ENCODE results near the gene SS18.
"Not testable (repeated sequence)": the region's sequence is repeated elsewhere in the genome, so short reads cannot be mapped to it uniquely, and the experiment has no call there.

The SS18 gene, protein sequence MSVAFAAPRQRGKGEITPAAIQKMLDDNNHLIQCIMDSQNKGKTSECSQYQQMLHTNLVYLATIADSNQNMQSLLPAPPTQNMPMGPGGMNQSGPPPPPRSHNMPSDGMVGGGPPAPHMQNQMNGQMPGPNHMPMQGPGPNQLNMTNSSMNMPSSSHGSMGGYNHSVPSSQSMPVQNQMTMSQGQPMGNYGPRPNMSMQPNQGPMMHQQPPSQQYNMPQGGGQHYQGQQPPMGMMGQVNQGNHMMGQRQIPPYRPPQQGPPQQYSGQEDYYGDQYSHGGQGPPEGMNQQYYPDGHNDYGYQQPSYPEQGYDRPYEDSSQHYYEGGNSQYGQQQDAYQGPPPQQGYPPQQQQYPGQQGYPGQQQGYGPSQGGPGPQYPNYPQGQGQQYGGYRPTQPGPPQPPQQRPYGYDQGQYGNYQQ

DNA sequence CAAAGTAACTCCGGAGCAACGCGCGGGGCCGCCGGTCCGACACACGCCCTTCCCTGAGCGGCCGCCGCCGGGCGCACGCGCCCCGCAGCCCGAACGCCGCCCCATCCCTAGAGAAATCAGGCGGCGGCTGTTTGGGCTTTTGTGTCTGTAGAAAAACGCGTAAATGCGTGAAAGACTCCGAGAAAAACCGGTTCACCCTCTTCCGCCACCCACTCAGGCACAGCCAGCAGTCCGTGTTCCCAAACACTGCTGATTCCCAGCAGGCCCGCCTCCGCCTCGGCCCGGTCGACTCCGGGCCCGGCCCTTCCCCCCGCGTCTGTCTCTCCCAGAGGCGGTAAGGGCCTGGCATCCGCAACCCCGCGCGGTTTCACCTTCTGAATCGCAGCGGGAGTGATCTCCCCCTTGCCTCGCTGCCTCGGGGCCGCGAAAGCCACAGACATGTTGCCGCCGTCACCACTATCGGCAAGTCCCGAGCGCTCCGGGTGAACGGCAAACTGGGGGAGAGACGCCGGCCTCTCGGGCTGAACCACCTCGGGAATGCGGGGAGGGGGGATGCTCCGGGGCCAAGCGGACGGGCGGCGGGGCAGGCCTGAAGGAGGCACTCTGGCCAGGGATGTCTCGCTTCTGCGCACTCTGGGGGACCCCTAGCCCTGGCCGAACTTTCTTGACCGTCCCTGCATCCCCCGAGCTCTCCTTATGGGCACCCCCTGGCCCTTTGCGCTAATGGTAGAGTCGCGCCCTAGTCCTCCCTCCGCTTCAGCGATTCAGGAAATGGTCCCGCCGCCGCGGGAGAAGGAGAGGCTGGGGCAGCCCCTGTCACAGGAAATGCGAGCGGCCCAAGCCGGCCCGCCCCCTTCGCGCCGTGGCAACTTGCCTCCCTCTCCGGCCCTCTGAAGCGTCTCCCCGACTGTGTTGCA lies at the start of gene SS18:
Gene SS18, minus strand, starts transcription at position 484 of the 917 bp plus-strand sequence. Its CDS starts 44 bp downstream, at position 440.
- peak; percentile 91 for DNase-seq (ENCODE audit: low spot score)

DNA sequence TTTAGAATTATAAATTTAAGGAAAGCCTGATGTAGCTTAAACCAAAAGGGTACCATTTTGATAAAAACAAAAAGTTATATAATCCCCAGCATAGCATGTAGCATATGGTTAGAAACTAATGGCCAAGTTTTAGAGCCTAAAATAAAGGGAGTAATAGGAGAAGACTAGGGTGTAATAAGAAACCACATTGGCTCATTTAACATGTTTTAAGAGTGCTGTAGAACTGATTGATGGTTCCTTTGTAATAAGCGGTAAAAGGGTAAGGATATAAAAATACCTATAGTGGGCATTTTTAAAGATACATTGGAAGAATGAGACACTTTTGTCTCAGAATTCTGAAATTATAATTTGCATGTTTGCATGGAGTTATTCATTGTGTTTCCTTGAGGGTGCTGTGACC lies 45.1 kb upstream of the SS18 start:
- DNase-seq (ENCODE audit: low spot score) = no peak

DNA sequence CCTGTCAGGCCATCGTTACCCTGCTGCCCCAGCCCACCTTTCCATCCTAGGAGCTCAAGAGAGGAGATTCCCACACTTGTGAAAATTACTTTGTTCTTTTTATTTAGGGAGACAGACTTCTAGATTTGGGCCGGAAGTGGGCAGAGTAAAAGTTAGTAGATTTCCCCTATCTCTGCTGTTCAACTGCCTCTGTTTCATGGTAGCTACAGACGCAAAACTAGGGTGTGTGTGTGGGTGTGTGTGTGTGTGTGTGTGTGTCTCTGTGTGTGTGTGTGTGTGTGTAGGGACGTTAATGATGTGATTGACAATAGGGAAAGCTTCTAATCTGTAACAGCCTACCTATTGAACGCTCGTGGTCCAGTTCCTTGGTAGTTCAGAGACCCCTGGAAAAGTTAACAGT lies 43.7 kb upstream of the SS18 start:
- no peak for DNase-seq (ENCODE audit: low spot score)

DNA sequence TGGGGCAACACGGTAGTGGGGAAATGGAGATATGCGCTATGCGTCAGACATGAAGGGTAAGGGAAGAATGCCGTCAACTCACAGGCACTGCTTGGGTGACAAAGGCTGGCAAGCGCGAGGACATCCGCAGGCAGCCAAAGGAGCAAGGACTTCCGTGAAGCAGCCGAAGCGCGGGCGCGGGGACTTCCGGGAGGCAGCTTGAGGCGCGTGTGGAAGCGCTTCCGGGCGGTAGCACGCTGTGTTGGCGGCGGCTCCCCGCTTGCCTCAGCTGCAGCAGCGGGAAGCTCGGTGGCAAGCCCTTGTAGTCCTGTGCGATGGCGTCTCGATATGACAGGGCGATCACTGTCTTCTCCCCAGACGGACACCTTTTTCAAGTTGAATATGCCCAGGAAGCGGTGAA lies 43.2 kb upstream of the SS18 start, which contains the start of gene PSMA8:
Gene PSMA8, plus strand, starts transcription at position 218 of the 400 bp plus-strand sequence. Its CDS starts 97 bp downstream, at position 315.
- DNase-seq (ENCODE audit: low spot score) = no peak

DNA sequence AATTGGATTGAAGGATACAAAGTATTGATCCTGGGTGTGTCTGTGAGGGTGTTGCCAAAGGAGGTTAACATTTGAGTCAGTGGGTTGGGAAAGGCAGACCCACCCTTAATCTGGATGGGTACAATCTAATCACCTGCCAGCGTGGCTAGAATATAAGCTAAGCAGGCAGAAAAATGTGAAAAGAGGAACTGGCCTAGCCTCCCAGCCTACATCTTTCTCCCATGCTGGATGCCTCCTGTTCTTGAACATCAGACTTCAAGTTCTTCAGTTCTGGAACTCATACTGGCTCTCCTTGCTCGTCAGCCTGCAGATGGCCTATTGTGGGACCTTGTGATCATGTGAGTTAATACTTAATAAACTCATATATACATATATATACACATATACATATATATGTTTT lies 37.8 kb upstream of the SS18 start:
- DNase-seq (ENCODE audit: low spot score) = not testable (repeated sequence)

DNA sequence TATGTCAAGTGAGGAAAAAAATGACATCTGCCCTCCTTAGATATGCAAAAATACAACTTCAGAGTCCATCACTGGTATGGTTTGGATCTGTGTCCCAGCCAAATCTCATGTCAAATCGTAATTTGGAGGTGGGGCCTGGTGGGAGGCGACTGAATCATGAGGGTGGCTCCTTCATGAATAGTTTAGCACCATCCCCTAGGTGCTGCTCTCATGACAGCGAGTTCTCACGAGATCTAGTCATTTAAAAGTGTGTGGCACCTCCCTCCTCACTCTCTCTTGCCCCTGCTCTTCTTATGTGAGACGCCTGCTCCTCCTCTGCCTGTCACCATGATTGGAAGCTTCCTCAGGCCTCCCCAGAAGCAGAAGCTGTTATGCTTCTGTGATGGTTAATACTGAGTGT lies 37.4 kb upstream of the SS18 start:
- DNase-seq (ENCODE audit: low spot score) = no peak

DNA sequence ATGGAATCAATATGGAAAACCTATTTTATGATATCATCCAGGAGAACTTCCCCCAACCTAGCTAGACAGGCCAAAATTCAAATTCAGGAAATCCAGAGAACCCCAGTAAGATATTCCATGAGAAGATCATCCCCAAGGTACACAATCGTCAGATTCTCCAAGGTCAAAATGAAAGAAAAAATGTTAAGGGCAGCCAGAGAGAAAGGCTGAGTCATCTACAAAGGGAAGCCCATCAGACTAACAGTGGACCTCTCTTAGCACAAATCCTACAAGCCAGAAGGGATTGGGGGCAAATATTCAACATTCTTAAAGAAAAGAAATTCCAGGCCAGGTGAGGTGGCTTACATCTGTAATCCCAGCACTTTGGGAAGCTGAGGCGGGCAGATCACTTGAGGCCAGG lies 31.6 kb upstream of the SS18 start:
- DNase-seq (ENCODE audit: low spot score) = not testable (repeated sequence)

DNA sequence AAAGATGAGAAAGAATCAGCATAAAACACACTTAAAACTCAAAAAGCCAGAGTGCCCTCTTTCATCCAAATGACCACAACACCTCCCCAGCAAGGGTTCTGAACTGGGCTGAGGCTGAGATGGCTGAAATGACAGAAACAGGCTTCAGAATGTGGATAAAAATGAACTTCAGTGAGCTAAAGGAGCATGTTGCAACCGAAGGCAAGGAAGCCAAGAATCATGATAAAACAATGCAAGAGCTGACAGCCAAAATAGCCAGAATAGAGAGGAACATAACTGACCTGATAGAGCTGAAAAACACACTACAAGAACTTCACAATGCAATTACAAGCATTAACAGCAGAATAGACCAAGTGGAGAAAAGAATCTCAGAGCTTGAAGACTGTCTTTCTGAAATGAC lies 31.1 kb upstream of the SS18 start:
- no peak for DNase-seq (ENCODE audit: low spot score)

DNA sequence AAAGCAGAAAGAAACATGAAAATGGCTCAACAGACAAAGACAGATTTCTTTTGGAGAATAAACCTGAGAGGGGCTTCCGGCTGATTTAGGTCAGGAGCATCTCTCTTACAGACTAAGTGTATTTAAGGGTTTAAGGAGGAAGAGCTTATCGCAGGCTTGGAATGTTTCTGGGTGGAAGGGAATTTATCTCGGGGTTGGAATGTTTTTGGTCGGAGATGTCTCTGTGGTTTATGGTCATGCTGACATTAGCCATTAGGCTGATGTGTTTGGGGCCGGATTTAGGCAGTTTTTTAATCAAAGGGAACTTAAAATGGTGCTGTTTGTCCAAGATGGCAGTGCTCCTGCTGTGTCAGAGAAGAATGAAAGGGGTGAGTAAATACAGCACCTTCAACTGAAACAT lies 28.8 kb upstream of the SS18 start:
- DNase-seq (ENCODE audit: low spot score) = no peak

DNA sequence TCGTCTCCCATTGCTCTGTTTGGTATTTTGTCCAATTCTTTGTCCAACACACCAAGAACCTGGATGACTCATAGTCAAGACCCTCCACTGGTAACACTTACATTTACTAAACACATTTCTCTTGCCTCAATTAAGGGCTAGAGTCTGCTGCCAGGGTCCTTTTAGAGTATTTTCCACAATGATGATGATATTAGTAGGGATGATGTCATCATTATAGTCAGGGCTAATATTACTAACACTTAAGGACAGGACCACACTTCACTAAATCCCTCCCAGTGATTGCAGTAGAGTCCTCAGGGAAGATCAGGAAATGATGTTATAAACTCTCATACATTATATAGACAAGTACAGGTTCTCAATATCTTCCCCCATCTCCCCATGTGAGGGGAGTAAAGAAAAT lies 13.6 kb upstream of the SS18 start:
- DNase-seq (ENCODE audit: low spot score) = no peak

DNA sequence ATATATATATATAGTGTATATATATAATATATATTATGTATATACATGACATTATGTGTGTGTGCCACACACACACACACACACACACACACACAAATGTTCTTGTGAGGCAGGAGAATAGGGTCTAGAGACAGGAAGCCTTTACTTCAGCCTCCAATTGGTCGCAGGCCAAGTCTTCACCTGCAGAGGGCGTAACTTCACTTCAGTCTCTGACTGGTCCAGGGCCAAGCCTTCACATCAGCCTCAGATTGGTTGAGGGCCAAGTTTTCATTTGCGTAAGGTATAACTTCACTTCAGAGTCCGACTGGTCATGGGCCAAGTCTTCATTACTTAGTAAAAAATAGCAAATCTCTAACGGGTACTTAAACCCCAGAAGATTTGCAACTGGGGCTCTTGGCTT lies 13.2 kb upstream of the SS18 start:
- no peak for DNase-seq (ENCODE audit: low spot score)

DNA sequence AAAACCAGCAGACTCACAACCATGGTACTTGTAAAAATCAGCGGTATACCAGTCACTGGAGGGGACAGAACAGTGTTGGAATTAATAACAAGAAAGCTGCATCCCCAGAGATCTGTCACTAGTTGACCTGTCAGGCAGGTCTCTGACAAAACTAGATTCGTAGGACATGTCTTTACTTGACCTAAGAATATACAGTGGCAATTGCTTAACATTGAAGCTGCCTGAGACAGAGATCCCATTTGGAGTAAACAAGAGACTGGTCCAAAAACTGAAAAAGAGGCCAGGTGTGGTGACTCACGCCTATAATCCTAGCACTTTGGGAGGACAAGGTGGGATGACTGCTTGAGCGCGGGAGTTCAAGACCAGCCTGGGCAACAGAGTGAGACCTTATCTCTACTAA lies 7.2 kb upstream of the SS18 start:
- DNase-seq (ENCODE audit: low spot score) = no peak

DNA sequence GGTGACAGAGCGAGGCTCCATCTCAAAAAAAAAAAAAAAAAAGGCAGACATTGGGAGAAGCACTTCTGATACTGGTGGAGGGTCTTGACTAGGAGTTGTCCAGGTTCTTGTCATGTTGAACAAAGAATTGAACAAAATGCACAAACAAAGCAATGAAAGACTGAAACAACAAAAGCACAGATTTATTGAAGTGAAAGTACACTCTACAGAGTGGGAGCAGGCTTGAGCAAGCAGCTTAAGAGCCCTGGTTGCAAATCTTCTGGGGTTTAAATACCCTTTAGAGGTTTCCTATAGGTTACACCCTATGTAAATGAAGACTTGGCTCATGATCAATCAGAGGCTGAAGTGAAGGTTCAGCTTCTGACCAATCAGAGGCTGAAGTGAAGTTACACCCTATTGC lies 6.4 kb upstream of the SS18 start:
- DNase-seq (ENCODE audit: low spot score) = no peak

DNA sequence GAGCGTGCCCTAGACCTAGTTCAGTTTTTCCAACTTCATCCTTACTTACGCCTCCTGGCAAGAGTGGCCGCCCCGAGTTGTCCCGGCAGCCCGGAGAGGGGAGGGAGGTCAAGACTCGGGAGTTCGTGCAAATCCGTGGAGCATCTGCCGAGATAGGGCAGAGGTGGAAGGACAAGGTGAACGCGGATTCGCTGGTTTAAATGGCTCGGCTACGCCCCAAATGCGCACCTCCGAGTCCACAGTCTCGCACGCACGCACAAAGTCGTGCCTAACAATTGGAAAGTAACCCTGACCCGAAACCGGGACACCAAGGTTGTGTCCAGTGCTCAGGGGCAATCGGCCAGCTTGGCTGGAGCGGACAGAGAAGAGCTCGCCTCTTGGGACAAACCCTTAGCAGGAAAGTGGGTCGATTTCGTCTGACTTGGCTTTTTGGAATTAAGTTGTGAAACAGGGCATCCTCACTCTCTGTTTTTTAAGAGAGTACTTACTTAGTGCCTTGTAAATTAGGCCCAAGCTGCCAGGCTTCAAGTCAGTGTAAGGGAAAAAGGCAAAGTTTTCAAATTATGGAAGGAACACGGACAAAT lies 726 bp upstream of the SS18 start:
- peak; percentile 66 for DNase-seq (ENCODE audit: low spot score)

DNA sequence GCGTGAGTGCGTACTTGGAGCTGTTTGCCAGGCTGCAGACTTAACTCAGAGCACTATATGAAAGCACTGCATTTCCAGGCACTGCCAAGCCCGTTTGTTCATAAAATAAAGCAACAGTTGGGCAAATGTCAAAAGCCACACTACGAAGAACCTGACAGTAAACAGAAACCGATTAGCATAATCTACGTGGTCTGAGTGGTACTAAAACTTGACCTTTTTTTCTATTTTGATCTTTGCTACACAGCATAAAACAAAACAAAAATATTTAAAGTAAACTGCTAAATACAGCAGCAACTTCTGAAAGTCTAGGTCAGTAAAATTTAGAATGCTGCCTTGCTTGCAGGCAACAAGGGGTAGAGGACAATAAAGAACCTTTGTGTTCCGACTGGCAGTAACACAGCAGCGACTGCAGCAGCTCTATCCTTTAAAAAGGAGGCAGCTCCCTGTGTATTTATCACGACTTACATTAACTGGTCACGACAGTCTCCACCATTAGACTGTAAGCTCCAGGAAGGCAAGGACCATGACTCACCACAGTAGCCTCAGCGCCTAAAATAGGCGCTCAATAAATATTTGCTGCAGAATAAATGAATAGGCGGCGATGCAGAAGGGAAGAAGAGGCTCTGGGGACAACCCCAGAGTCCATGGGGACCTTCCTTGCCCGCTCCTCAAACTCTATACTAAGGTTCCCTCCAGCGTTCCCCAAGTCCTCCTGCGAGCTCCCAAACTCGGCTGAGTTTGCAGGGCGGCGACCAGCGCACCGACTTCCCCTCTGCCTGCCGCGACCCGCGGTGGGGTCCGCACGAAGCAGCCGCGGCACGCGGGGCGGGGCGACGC lies 902 bp downstream of the SS18 start:
- DNase-seq (ENCODE audit: low spot score) = peak; percentile 14

DNA sequence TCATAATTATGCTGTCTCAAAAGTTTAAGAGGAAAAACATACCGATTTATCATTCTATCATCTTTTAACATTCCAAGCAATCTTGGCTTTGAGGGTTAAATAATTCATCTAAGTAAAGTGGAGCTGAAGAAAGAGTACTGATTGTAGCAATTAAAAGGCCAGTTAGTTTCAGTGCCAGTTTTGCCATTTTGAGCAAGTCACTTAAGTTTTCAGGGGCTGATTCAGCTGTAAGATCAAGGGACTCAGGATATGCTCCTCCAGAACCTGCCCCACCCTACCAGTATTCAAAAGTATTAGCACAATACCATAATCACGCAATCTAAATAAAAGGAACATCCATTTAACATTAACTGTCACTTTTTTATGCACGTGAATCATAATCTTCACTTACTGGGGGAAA lies 1.9 kb downstream of the SS18 start:
- no peak for DNase-seq (ENCODE audit: low spot score)

DNA sequence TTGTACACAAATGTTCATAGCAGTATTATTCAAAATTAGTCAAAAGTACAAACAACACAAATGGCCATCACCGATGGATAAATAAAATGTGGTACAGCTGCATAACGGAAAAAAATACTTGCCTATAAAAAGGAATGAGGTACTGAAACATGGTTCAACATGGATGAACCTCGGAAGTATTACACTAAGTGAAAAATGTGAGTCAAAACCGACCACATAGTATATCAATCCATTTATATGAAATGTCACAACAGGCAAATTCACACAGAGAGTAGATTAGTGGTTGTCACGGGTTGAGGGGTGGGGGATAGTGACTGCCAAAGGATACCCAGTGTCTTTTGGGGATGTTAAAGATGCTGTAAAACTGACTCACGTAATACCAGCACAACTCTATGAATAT lies 3.5 kb downstream of the SS18 start:
- DNase-seq (ENCODE audit: low spot score) = no peak

DNA sequence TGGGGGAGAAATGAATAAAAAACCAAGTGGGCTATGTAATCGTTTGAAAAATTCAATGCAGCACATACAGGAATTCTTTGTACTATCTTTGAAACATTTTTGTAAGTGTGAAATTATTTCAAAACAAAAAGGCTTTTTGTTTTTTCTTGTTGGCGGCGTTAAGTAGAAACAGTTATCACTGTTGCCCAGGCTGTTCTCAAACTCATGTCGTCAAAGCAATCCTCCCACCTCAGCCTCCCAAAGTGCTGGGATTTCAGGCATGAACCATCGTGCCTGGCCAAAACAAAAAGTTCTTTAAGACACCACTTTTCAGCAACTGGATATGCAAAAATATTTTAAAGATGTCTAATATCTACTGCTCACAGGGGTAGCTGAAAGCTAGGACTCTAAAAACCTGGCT lies 5.4 kb downstream of the SS18 start:
- DNase-seq (ENCODE audit: low spot score) = no peak

DNA sequence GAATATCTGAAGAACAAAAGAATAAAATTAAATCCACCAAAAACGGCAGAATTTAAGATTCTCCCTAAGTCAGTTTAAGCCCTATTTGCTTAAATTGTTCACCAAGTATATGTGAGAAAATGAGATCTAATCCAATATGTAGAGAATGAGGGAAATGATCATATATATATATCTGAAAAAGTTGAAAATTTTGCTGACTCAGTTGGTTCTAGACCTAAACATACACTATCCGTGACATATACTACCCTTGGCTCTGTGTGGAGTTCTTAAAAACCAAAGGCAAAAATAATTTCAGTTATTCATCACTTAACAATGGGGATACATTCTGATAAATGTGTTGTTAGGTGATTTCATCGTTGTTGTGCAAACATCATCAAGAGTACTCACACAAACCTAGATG lies 7.3 kb downstream of the SS18 start:
- no peak for DNase-seq (ENCODE audit: low spot score)

DNA sequence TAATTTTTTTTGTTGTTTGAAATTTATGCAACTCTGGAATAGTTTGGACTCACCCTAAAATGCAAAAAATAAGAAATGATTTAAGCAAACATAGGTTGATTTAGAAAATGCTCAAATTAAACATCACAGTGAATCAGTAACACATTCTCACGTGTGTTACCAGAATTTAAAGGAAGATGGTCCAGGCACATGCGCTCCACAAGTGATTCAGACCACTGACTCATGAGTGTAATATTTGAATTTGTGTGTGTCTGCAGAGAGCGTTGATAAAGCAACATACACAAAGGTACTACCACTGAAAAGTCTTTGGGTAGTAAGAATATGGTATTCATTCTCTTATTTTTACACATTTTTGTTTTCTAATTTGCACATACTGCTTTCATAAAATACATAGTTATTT lies 7.9 kb downstream of the SS18 start:
- DNase-seq (ENCODE audit: low spot score) = no peak

DNA sequence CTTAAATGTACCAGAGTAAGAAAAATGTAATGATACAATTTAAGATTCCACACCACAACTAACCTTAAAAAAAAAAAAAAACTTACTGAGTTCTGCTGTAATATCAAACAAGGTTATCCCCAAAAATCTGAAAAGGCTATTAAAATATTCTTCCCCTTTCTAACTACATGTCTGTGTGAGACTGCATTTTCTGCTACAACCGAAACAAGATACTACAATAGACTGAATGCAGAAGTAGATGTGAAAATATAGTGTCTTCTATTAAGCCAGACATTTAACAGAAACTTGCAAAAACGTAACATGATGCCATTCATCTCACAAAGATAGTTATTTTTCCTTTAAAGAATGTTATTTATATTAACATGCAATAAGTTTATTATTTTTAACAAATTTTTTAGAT lies 16.2 kb downstream of the SS18 start:
- no peak for DNase-seq (ENCODE audit: low spot score)

DNA sequence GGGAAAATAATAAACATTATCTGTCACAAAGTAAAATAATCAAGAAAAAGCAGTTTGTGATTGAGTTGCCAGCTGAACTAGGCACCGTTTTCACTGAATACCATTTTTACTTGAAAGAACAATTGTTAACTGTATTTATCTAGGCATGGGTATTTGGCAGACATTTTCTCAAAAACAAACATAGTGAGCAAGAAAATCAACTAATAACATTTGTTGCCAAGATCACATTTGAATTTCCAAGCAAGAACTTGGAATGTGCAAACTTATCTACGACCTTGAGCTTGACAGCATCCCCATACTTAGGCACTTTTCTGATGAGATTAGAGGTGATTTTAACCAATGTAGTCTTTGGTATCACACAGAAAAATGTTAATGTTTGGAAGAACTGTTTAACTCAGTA lies 16.7 kb downstream of the SS18 start:
- no peak for DNase-seq (ENCODE audit: low spot score)
